Measurements from ENCODE around the gene TIGD6. TPM values are rescaled to one million over a fixed set of nuclear protein-coding genes. Genes with fewer than 3 reads are reported as not detected.

Gene TIGD6
- total RNA-seq, 4 donors from 2014 or later, result 0.20 to 2.5 (median 1.6) TPM

DNA sequence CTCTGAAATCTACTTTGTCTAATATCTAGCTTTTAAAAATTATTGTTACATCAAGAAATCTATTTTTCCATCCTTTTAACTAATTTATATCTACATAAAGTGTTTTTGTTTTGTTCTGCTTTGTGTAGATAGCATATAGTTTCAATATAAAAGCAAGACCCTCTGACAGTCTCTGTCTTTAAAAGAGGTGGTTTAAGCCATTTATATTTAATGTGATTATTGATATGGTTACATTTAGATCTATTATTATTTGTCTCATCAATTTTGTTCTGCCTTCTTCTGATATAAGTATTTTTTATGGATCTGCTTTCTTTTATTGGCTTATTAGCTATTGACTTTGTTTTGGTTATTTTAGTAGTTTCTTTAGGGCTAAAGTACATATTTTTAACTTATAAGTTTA is 16.1 kb upstream of the TIGD6 start:
- intact Hi-C loops (cut with DNase I; ENCODE audit: low total_unique reads) (no loop called here), in situ Hi-C loops (cut with MboI; ENCODE audit: low pct_ligation_motif_present in 1 of 4, low pct_unique_long_range_greater_than_20kb in 1 of 4, low sequenced_read_pairs in 3 of 4) (no loop called here)
- TF ChIP-seq POLR2AphosphoS5 (IDR thresholded peaks at IDR 0.05), result no peak
- no peak for TF ChIP-seq EP300 (IDR thresholded peaks at IDR 0.05; ENCODE audit: low read depth)
- no peak for TF ChIP-seq POLR2A (IDR thresholded peaks at IDR 0.05)
- TF ChIP-seq, protein P1, sequence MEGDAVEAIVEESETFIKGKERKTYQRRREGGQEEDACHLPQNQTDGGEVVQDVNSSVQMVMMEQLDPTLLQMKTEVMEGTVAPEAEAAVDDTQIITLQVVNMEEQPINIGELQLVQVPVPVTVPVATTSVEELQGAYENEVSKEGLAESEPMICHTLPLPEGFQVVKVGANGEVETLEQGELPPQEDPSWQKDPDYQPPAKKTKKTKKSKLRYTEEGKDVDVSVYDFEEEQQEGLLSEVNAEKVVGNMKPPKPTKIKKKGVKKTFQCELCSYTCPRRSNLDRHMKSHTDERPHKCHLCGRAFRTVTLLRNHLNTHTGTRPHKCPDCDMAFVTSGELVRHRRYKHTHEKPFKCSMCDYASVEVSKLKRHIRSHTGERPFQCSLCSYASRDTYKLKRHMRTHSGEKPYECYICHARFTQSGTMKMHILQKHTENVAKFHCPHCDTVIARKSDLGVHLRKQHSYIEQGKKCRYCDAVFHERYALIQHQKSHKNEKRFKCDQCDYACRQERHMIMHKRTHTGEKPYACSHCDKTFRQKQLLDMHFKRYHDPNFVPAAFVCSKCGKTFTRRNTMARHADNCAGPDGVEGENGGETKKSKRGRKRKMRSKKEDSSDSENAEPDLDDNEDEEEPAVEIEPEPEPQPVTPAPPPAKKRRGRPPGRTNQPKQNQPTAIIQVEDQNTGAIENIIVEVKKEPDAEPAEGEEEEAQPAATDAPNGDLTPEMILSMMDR (IDR thresholded peaks at IDR 0.05), result no peak
- H3K4me3 ChIP-seq, result no peak overlapping the region
- peaks cover 0 to 15% (median 4%) of the 10 kb centered on the region in 4 donors for H3K4me1 ChIP-seq
- no peak overlapping the region for H3K27ac ChIP-seq
- no peak for DNase-seq
- peaks cover 0 to 67% (median 30%) of the 10 kb centered on the region in 4 donors for H3K36me3 ChIP-seq
- H3K9me3 ChIP-seq, result no peaks in the 10 kb centered on the region
- H3K27me3 ChIP-seq, result no peaks in the 10 kb centered on the region

DNA sequence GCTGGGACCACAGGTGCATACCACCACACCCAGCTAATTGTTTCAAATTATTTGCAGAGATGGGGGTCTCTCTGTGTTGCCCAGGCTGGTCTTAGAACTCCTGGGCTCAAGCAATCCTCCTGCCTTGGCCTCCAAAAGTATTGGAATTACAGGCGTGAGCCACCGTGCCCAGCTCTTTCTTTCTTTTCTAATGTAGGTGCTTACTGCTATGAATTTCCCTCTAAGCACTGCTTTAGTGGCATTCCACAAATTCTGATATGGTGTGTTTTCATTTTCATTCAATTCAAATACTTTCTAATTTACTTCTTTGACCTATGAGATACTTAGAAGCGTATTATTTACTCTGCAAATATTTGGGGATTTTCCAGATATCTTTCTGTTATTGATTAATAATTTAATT is 15.0 kb upstream of the TIGD6 start:
- WGBS, 2 donors (ENCODE audit: low coverage in 1 of 2), result 100% methylated on average over 1 to 3 of the region's 3 CpGs
- no peak for DNase-seq
- H3K9me3 ChIP-seq, result no peaks in the 10 kb centered on the region
- no peaks in the 10 kb centered on the region for H3K27me3 ChIP-seq
- peaks cover 0 to 15% (median 3%) of the 10 kb centered on the region in 4 donors for H3K4me1 ChIP-seq
- H3K36me3 ChIP-seq, result peaks cover 0 to 64% (median 29%) of the 10 kb centered on the region in 4 donors
- H3K27ac ChIP-seq, result no peak overlapping the region
- intact Hi-C loops (cut with DNase I; ENCODE audit: low total_unique reads) (no loop called here), in situ Hi-C loops (cut with MboI; ENCODE audit: low pct_ligation_motif_present in 1 of 4, low pct_unique_long_range_greater_than_20kb in 1 of 4, low sequenced_read_pairs in 3 of 4) (no loop called here)
- TF ChIP-seq EP300 (IDR thresholded peaks at IDR 0.05; ENCODE audit: low read depth) (no peak), POLR2AphosphoS5 (IDR thresholded peaks at IDR 0.05) (no peak), POLR2A (IDR thresholded peaks at IDR 0.05) (no peak)
- TF ChIP-seq, protein P1 (IDR thresholded peaks at IDR 0.05), result no peak
- no peak overlapping the region for H3K4me3 ChIP-seq

DNA sequence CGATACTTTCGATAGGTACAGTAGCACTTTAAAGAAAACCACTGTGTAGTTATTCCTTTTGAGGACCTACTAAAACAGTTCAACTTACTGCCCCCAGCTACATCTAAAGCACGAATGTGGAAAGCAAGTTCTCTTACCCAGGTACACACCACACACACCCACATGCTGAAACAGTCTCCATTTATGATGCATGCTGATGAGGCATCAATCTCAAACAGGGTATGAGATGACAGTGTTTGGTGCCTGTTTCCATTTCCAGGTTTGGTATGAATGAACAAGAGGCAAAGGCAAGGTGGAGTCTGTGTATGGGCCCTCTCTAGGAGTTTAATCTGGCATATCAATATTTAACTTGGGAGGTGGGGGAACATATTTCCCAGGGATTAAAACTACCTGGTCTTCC is 14.0 kb upstream of the TIGD6 start:
- intact Hi-C loops (cut with DNase I; ENCODE audit: low total_unique reads) (no loop called here), in situ Hi-C loops (cut with MboI; ENCODE audit: low pct_ligation_motif_present in 1 of 4, low pct_unique_long_range_greater_than_20kb in 1 of 4, low sequenced_read_pairs in 3 of 4) (no loop called here)
- WGBS, 2 donors (ENCODE audit: low coverage in 1 of 2), result 48 to 72% methylated on average over 2 to 3 of the region's 3 CpGs
- H3K9me3 ChIP-seq, result no peaks in the 10 kb centered on the region
- no peak for DNase-seq
- H3K4me3 ChIP-seq, result no peak overlapping the region
- TF ChIP-seq, protein P1 (IDR thresholded peaks at IDR 0.05), result no peak
- TF ChIP-seq POLR2AphosphoS5 (IDR thresholded peaks at IDR 0.05) (no peak), EP300 (IDR thresholded peaks at IDR 0.05; ENCODE audit: low read depth) (no peak), POLR2A (IDR thresholded peaks at IDR 0.05) (no peak)
- peaks cover 0 to 61% (median 31%) of the 10 kb centered on the region in 4 donors for H3K36me3 ChIP-seq
- no peaks in the 10 kb centered on the region for H3K27me3 ChIP-seq
- peaks cover 0 to 15% (median 3%) of the 10 kb centered on the region in 4 donors for H3K4me1 ChIP-seq
- no peak overlapping the region for H3K27ac ChIP-seq

DNA sequence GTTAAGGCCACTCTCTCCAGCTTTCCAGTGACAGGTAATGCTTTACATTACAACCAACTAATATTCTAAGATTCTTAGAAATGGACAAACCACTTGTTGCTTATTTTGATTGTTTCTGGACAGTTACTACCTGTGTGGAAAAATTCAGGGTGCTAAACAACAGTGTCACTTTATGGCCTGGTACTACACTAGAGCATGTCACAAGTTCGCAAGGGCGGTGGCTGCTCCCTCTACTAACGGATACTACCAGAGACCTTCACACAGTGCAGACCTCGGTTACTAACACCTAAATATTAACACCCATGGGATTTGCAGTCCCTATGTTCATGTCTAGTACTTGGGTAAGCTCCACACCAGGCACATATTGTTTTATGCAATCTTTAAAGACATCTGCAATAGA is 13.5 kb upstream of the TIGD6 start:
- Histone ChIP-seq H3K4me1 (peaks cover 0 to 15% (median 3%) of the 10 kb centered on the region in 4 donors), H3K36me3 (peaks cover 0 to 57% (median 29%) of the 10 kb centered on the region in 4 donors), H3K9me3 (no peaks in the 10 kb centered on the region), H3K27ac (no peak overlapping the region), H3K27me3 (no peaks in the 10 kb centered on the region), H3K4me3 (no peak overlapping the region)
- 52 to 70% methylated on average over 4 of the region's 4 CpGs for WGBS, 2 donors (ENCODE audit: low coverage in 1 of 2)
- TF ChIP-seq POLR2A (IDR thresholded peaks at IDR 0.05) (no peak), EP300 (IDR thresholded peaks at IDR 0.05; ENCODE audit: low read depth) (no peak), POLR2AphosphoS5 (IDR thresholded peaks at IDR 0.05) (no peak)
- TF ChIP-seq, protein P1 (IDR thresholded peaks at IDR 0.05), result no peak
- intact Hi-C loops (cut with DNase I; ENCODE audit: low total_unique reads) (no loop called here), in situ Hi-C loops (cut with MboI; ENCODE audit: low pct_ligation_motif_present in 1 of 4, low pct_unique_long_range_greater_than_20kb in 1 of 4, low sequenced_read_pairs in 3 of 4) (no loop called here)
- peak; percentile 31 for DNase-seq

Data from transverse colon (tissue), 4 donors.